ENCODE results near the gene LURAP1L. TPM values are rescaled to one million over a fixed set of nuclear protein-coding genes. Genes with fewer than 3 reads are reported as not detected.

LURAP1L gene
- 10 to 100 TPM; 25.4 to 59.7 (median 33.6) TPM for total RNA-seq

GRCh38 chr9:12774861-12775678 is at the start of gene LURAP1L:
Gene LURAP1L, plus strand, starts transcription at chr9:12775020. Its CDS starts 696 bp downstream, at chr9:12775716.
- Histone ChIP-seq H3K27me3 (no peaks in the 10 kb centered on the region), H3K4me3 (peak within 1 kb of the TSS; percentile 63 to 85 (median 64)), H3K27ac (peak within 1 kb of the TSS; percentile 89 to 94 (median 92)), H3K4me1 (peaks cover 0 to 9% (median 5%) of the 10 kb centered on the region in 4 donors), H3K36me3 (no peaks in the 10 kb centered on the region), H3K9me3 (no peaks in the 10 kb centered on the region)
- peak in 2 of 4 donors; percentile 64 to 79 for TF ChIP-seq POLR2A (IDR thresholded peaks at IDR 0.05)
- no peak for TF ChIP-seq EP300 (IDR thresholded peaks at IDR 0.05)
- peak; percentile 38 to 88 for TF ChIP-seq POLR2AphosphoS5 (IDR thresholded peaks at IDR 0.05)
- no peak for TF ChIP-seq CTCF (IDR thresholded peaks at IDR 0.05)
- peak; percentile 56 to 61 for DNase-seq
- peak; percentile 76 to 82 for ATAC-seq (ENCODE audit: low FRiP score in 2 of 2)
- WGBS, 2 donors, result 1 to 2% methylated on average over 24 to 34 of the region's 34 CpGs

GRCh38 chr9:12726795-12727194 is 48.0 kb upstream of the LURAP1L start:
- Histone ChIP-seq H3K4me1 (no peaks in the 10 kb centered on the region), H3K36me3 (no peaks in the 10 kb centered on the region), H3K27me3 (no peaks in the 10 kb centered on the region), H3K4me3 (no peak overlapping the region), H3K9me3 (no peaks in the 10 kb centered on the region), H3K27ac (no peak overlapping the region)
- TF ChIP-seq POLR2AphosphoS5 (IDR thresholded peaks at IDR 0.05) (no peak), EP300 (IDR thresholded peaks at IDR 0.05) (no peak), POLR2A (IDR thresholded peaks at IDR 0.05) (no peak), CTCF (IDR thresholded peaks at IDR 0.05) (no peak)
- DNase-seq, result no peak
- WGBS, 2 donors, result 85 to 97% methylated on average over 2 of the region's 2 CpGs
- ATAC-seq (ENCODE audit: low FRiP score in 2 of 2), result no peak

- ATAC-seq (ENCODE audit: low FRiP score in 2 of 2) (no peak), DNase-seq (no peak)
- H3K36me3 ChIP-seq, result no peaks in the 10 kb centered on the region
- no peaks in the 10 kb centered on the region for H3K27me3 ChIP-seq
- H3K9me3 ChIP-seq, result no peaks in the 10 kb centered on the region
- WGBS, 2 donors, result 65 to 71% methylated on average over 1 of the region's 1 CpG
- no peaks in the 10 kb centered on the region for H3K4me1 ChIP-seq
- TF ChIP-seq POLR2A (IDR thresholded peaks at IDR 0.05), result no peak
- TF ChIP-seq POLR2AphosphoS5 (IDR thresholded peaks at IDR 0.05), result no peak
- TF ChIP-seq CTCF (IDR thresholded peaks at IDR 0.05), result no peak
- no peak overlapping the region for H3K27ac ChIP-seq
- H3K4me3 ChIP-seq, result no peak overlapping the region
Measured at GRCh38 chr9:12730198-12730597, 44.6 kb upstream of the LURAP1L start.

GRCh38 chr9:12730927-12731326 is 43.9 kb upstream of the LURAP1L start:
- ATAC-seq (ENCODE audit: low FRiP score in 2 of 2) (no peak), DNase-seq (no peak)

GRCh38 chr9:12732971-12733370 is 41.8 kb upstream of the LURAP1L start:
- no peak for DNase-seq
- Histone ChIP-seq H3K27ac (no peak overlapping the region), H3K36me3 (no peaks in the 10 kb centered on the region), H3K27me3 (no peaks in the 10 kb centered on the region), H3K4me3 (no peak overlapping the region), H3K9me3 (no peaks in the 10 kb centered on the region), H3K4me1 (no peaks in the 10 kb centered on the region)
- WGBS, 2 donors, result 75 to 77% methylated on average over 3 of the region's 3 CpGs
- no peak for TF ChIP-seq POLR2AphosphoS5 (IDR thresholded peaks at IDR 0.05)
- ATAC-seq (ENCODE audit: low FRiP score in 2 of 2), result no peak

More at GRCh38 chr9:12730927-12731326, 43.9 kb upstream of the LURAP1L start:
- H3K27me3 ChIP-seq, result no peaks in the 10 kb centered on the region
- TF ChIP-seq EP300 (IDR thresholded peaks at IDR 0.05) (no peak), POLR2AphosphoS5 (IDR thresholded peaks at IDR 0.05) (peak in 1 of 2 donors; percentile 16)
- no peaks in the 10 kb centered on the region for H3K4me1 ChIP-seq
- no peak overlapping the region for H3K27ac ChIP-seq
- no peaks in the 10 kb centered on the region for H3K36me3 ChIP-seq
- no peaks in the 10 kb centered on the region for H3K9me3 ChIP-seq
- H3K4me3 ChIP-seq, result no peak overlapping the region

- whole genome bisulfite sequencing, 2 donors, result 34 to 44% methylated on average over 3 of the region's 3 CpGs
- no peak for TF ChIP-seq POLR2AphosphoS5 (IDR thresholded peaks at IDR 0.05)
- no peak for ATAC-seq (ENCODE audit: low FRiP score in 2 of 2)
Measured at GRCh38 chr9:12735665-12736064, 39.2 kb upstream of the LURAP1L start.

More at GRCh38 chr9:12735665-12736064, 39.2 kb upstream of the LURAP1L start:
- Histone ChIP-seq H3K27me3 (no peaks in the 10 kb centered on the region), H3K36me3 (no peaks in the 10 kb centered on the region), H3K9me3 (no peaks in the 10 kb centered on the region), H3K27ac (no peak overlapping the region), H3K4me3 (no peak overlapping the region), H3K4me1 (no peaks in the 10 kb centered on the region)
- DNase-seq, result no peak

All from upper lobe of left lung (tissue), 6 donors.